Osteoblast (primary cell): ENCODE data around the gene KRT6A. TPM values are rescaled to one million over a fixed set of nuclear protein-coding genes. Genes with fewer than 3 reads are reported as not detected.

Experiments
- DNase-seq: peaks from one replicate; pipeline ENCODE4 v3.0.0; 2011; ENCODE audit warnings: low spot score, mixed read lengths; ENCODE audit not compliant: insufficient read length; ENCODE audit errors: missing footprints
- H2AFZ ChIP-seq: 2 replicates; pipeline ENCODE4 v1.6.0; 2011; ENCODE audit warnings: mild to moderate bottlenecking, low read length
- H3K27ac ChIP-seq: 2 replicates; pipeline ENCODE4 v1.5.1; 2011; ENCODE audit warnings: mild to moderate bottlenecking, low read depth, low read length, moderate library complexity
- H3K27me3 ChIP-seq: 2 replicates; pipeline ENCODE4 v1.6.0; 2012; ENCODE audit warnings: mild to moderate bottlenecking, control low read depth, inconsistent platforms, low read length, moderate library complexity; ENCODE audit not compliant: insufficient read depth
- H3K36me3 ChIP-seq: 2 replicates; pipeline ENCODE4 v1.5.1; 2011; ENCODE audit warnings: mild to moderate bottlenecking, low read length, control low read depth, moderate library complexity; ENCODE audit not compliant: insufficient read depth
- H3K4me1 ChIP-seq: 2 replicates; pipeline ENCODE4 v1.5.1; 2011; ENCODE audit warnings: mild to moderate bottlenecking, low read length, control low read depth, moderate library complexity; ENCODE audit not compliant: insufficient read depth
- H3K4me2 ChIP-seq: 2 replicates; pipeline ENCODE4 v1.6.0; 2011; ENCODE audit warnings: mild to moderate bottlenecking, low read length; ENCODE audit not compliant: insufficient read depth
- H3K4me3 ChIP-seq: fragments of 200-600 bp; sonication (generic); 3 replicates; pipeline ENCODE4 v1.5.1; 2012; ENCODE audit warnings: mild to moderate bottlenecking, low read length, inconsistent platforms; ENCODE audit not compliant: insufficient read depth
- H3K79me2 ChIP-seq: 2 replicates; pipeline ENCODE4 v1.6.0; 2012; ENCODE audit warnings: mild to moderate bottlenecking, low read length, control low read depth, inconsistent platforms; ENCODE audit not compliant: insufficient read depth
- H3K9me3 ChIP-seq: 2 replicates; pipeline ENCODE4 v1.5.1; 2011; ENCODE audit warnings: low read depth, low read length, control low read depth
- H4K20me1 ChIP-seq: 2 replicates; pipeline ENCODE4 v1.6.0; 2012; ENCODE audit warnings: mild to moderate bottlenecking, low read length, control low read depth; ENCODE audit not compliant: insufficient read depth
- total RNA-seq: library from RNA; depleted of rRNA; stranded (reverse); fragments of >200 nt; gene quantifications from 2 replicates; pipeline ENCODE4 v1.2.3, GENCODE V29; 2012
- TF ChIP-seq, protein P1 (sequence below): IDR thresholded peaks from 2 replicates; pipeline ENCODE4 v1.5.1; 2011; ENCODE audit warnings: mild to moderate bottlenecking, low read depth, low read length, moderate library complexity; ENCODE audit errors: extremely low read depth

KRT6A gene
- total RNA-seq, 1 donor = 0.72 TPM

GRCh38 chr12:52539821-52540173, 46.7 kb upstream of the KRT6A start:
- H3K79me2 ChIP-seq = no peaks in the 10 kb centered on the region
- no peaks in the 10 kb centered on the region for H4K20me1 ChIP-seq
- no peak overlapping the region for H3K27ac ChIP-seq
- no peaks in the 10 kb centered on the region for H3K36me3 ChIP-seq
- DNase-seq = no peak
- no peaks in the 10 kb centered on the region for H3K4me1 ChIP-seq
- TF ChIP-seq, protein P1, sequence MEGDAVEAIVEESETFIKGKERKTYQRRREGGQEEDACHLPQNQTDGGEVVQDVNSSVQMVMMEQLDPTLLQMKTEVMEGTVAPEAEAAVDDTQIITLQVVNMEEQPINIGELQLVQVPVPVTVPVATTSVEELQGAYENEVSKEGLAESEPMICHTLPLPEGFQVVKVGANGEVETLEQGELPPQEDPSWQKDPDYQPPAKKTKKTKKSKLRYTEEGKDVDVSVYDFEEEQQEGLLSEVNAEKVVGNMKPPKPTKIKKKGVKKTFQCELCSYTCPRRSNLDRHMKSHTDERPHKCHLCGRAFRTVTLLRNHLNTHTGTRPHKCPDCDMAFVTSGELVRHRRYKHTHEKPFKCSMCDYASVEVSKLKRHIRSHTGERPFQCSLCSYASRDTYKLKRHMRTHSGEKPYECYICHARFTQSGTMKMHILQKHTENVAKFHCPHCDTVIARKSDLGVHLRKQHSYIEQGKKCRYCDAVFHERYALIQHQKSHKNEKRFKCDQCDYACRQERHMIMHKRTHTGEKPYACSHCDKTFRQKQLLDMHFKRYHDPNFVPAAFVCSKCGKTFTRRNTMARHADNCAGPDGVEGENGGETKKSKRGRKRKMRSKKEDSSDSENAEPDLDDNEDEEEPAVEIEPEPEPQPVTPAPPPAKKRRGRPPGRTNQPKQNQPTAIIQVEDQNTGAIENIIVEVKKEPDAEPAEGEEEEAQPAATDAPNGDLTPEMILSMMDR = no peak
- no peak overlapping the region for H3K4me2 ChIP-seq
- no peaks in the 10 kb centered on the region for H3K9me3 ChIP-seq
- no peak overlapping the region for H2AFZ ChIP-seq
- no peak overlapping the region for H3K4me3 ChIP-seq
- H3K27me3 ChIP-seq = peaks cover 7% of the 10 kb centered on the region

DNA sequence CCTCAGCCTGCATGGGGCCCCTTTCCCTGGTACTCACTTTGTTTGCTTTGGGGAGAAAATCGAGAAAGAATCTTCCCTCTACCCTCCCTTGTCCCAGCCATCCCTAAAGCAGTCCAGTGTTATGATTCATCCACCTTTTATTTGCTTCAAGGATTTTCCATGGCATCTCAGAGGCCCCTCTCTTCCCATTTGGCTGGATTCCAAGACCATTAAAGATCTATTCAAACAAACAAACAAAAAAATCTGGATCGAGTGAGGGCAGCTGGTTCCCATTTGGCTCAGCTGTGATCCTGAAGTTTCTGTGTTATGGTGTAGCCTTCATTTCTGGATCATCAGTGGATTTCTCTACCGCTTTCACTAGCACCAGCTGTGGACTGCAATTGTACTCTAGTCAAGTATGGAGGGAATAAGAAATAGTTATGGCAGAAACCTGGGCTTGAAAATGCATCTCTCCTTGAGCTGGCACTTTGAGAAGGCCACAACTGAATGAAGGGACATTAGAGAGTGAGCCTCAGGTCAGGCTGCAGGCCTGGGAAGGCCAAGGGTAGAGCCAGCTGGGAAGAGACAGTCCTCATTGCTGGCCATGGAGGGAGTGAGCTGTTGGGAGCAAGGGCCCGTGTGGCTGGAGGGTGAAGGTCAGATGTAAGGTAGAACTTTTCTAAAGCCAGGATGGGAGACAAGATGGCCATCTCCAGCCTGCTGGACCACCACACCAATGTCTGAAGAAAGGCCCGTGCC, 46.2 kb upstream of the KRT6A start:
- Histone ChIP-seq H3K4me1 (no peaks in the 10 kb centered on the region), H3K4me3 (no peak overlapping the region), H4K20me1 (no peaks in the 10 kb centered on the region), H2AFZ (no peak overlapping the region), H3K79me2 (no peaks in the 10 kb centered on the region), H3K9me3 (no peaks in the 10 kb centered on the region), H3K36me3 (no peaks in the 10 kb centered on the region), H3K4me2 (no peak overlapping the region), H3K27ac (no peak overlapping the region), H3K27me3 (peaks cover 4% of the 10 kb centered on the region)
- peak; percentile 69 for DNase-seq
- TF ChIP-seq, protein P1 = no peak

- no peak overlapping the region for H2AFZ ChIP-seq
- no peak overlapping the region for H3K4me2 ChIP-seq
- no peak overlapping the region for H3K4me3 ChIP-seq
- H3K9me3 ChIP-seq = no peaks in the 10 kb centered on the region
- peak; percentile 51 for DNase-seq
- H4K20me1 ChIP-seq = no peaks in the 10 kb centered on the region
- no peaks in the 10 kb centered on the region for H3K4me1 ChIP-seq
- H3K36me3 ChIP-seq = no peaks in the 10 kb centered on the region
- no peaks in the 10 kb centered on the region for H3K27me3 ChIP-seq
- TF ChIP-seq, protein P1 = no peak
- H3K79me2 ChIP-seq = no peaks in the 10 kb centered on the region
- no peak overlapping the region for H3K27ac ChIP-seq
Measured at GRCh38 chr12:52537101-52537500, 44.0 kb upstream of the KRT6A start.

DNA sequence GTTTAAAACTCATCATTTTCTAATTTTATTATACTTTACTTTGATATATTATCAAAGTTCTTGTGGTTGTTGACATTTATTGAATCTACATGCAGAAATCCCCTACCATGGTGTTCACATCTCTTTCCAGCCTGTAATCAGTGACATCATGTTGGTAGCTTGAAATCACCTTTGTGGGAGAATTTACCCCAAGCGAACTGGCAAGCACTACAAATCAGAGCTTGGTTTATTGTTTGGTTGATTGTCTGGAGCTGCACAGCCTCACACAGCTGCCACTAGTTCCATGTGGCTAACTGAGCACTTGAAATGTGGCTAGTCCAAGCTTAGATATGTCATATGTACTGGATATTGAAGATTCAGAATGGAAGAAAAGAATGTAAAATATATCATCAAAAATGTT, 42.5 kb upstream of the KRT6A start:
- TF ChIP-seq, protein P1 = no peak
- Histone ChIP-seq H3K4me1 (no peaks in the 10 kb centered on the region), H3K27me3 (no peaks in the 10 kb centered on the region)

More for the DNA sequence above, 42.5 kb upstream of the KRT6A start:
- no peaks in the 10 kb centered on the region for H3K79me2 ChIP-seq
- no peak for DNase-seq
- H3K9me3 ChIP-seq = no peaks in the 10 kb centered on the region
- H4K20me1 ChIP-seq = no peaks in the 10 kb centered on the region
- no peaks in the 10 kb centered on the region for H3K36me3 ChIP-seq
- H3K27ac ChIP-seq = no peak overlapping the region
- no peak overlapping the region for H2AFZ ChIP-seq
- no peak overlapping the region for H3K4me3 ChIP-seq
- no peak overlapping the region for H3K4me2 ChIP-seq
